K562 (cell line): ENCODE results near the gene BCAS3. TPM values are rescaled to one million over a fixed set of nuclear protein-coding genes. Genes with fewer than 3 reads are reported as not detected.

Experiments used
- ATAC-seq: fragments of 200-7000 bp; cut with Tn5 transposase; 3 replicates; pipeline ENCODE4 v1.9.1; 2020; ENCODE audit warnings: moderate library complexity
- BruUV-seq: library from RNA; stranded (reverse); fragments of 400-500 nt; replicated peaks from 2 replicates; lab custom pipeline; 2021; lab: Mats Ljungman, UMichigan
- CTCF ChIA-PET: fragments of 300-600 bp; formaldehyde crosslinking; extraction: SDS; loops from one replicate; lab custom pipeline; 2021; ENCODE audit warnings: low intra/inter-chr PET ratio; lab: Yijun Ruan, JAX
- POLR2A ChIA-PET: fragments of 300-600, 350-650 bp; sonication (Branson Sonifier 250); formaldehyde crosslinking; extraction: SDS; loops from one replicate; lab custom pipeline; 2021; ENCODE audit warnings: antibody characterized with exemption, inconsistent platforms; lab: Yijun Ruan, JAX
- DNase-seq, 4 experiments: peaks; one replicate each; pipeline versions ENCODE4 v3.0.0 to v3.0.0-alpha.2; 2011 to 2018; ENCODE audit warnings: low spot score in 3 of 4, mixed read lengths in 3 of 4; ENCODE audit errors: extremely low read depth in 1 of 4
- FAIRE-seq: peaks from 2 replicates; lab custom pipeline; 2011; peaks lifted over from hg19 to GRCh38; lab: Jason Lieb, UNC
- H2AFZ ChIP-seq: 2 replicates; pipeline ENCODE4 v1.6.0; 2011; ENCODE audit warnings: low read depth, low read length, control low read depth, inconsistent platforms
- H3K27ac ChIP-seq: fragments of 200-600 bp; 3 replicates; pipeline ENCODE4 v1.8.0; 2011; ENCODE audit warnings: low read depth, mild to moderate bottlenecking, control low read depth, inconsistent platforms, low read length, moderate library complexity, mixed read lengths; ENCODE audit errors: extremely low read depth
- H3K27me3 ChIP-seq, 2 experiments: fragments of 300-600 bp in 1 of 2; 2 replicates in 1 of 2; 3 replicates in 1 of 2; pipeline versions ENCODE4 v1.6.0 to v1.8.0; 2011; ENCODE audit warnings: inconsistent platforms in 2 of 2, low read length in 2 of 2, mild to moderate bottlenecking in 1 of 2, mixed read lengths in 1 of 2, moderate library complexity in 1 of 2; ENCODE audit not compliant: control insufficient read depth in 2 of 2, insufficient read depth in 2 of 2
- H3K36me3 ChIP-seq: fragments of 300-600 bp; 3 replicates; pipeline ENCODE4 v1.8.0; 2011; ENCODE audit warnings: mild to moderate bottlenecking, low read length, inconsistent platforms; ENCODE audit not compliant: control insufficient read depth, insufficient read depth
- H3K4me1 ChIP-seq, 2 experiments: fragments of 200-600 bp in 1 of 2; replicated peaks in 1 of 2; 2 replicates in 1 of 2; 3 replicates in 1 of 2; pipeline versions ENCODE4 v1.5.1 to v1.8.0; 2011; ENCODE audit warnings: inconsistent platforms in 2 of 2, low read length in 2 of 2, mild to moderate bottlenecking in 1 of 2, mixed read lengths in 1 of 2, moderate library complexity in 1 of 2; ENCODE audit not compliant: control insufficient read depth in 2 of 2, insufficient read depth in 2 of 2
- H3K4me2 ChIP-seq: 2 replicates; pipeline ENCODE4 v1.6.1; 2011; ENCODE audit warnings: low read length, control low read depth, inconsistent platforms, mixed read lengths; ENCODE audit not compliant: insufficient read depth
- H3K4me3 ChIP-seq: fragments of 200-600 bp; sonication (generic), shearing (Covaris generic); 2 replicates; pipeline ENCODE4 v1.5.1; 2016; ENCODE audit warnings: control low read depth, inconsistent platforms
- H3K79me2 ChIP-seq: fragments of 200-600 bp; 3 replicates; pipeline ENCODE4 v1.8.0; 2011; ENCODE audit warnings: low read length, inconsistent platforms; ENCODE audit not compliant: control insufficient read depth, insufficient read depth
- H3K9ac ChIP-seq, 2 experiments: 2 replicates each; pipeline versions ENCODE4 v1.6.0 to v1.6.1; 2011; ENCODE audit warnings: low read depth in 2 of 2, low read length in 2 of 2, control low read depth in 1 of 2, inconsistent platforms in 1 of 2, mild to moderate bottlenecking in 1 of 2, mixed read lengths in 1 of 2; ENCODE audit not compliant: insufficient read depth in 1 of 2
- H3K9me1 ChIP-seq: one replicate; pipeline ENCODE4 v1.6.0; 2011; ENCODE audit warnings: inconsistent platforms, mild to moderate bottlenecking, low read length, moderate library complexity; ENCODE audit not compliant: control insufficient read depth, insufficient read depth
- H3K9me3 ChIP-seq: replicated peaks from 2 replicates; pipeline ENCODE4 v1.5.1; 2011; ENCODE audit warnings: low read depth, low read length, inconsistent platforms; ENCODE audit not compliant: control insufficient read depth, insufficient read depth
- H4K20me1 ChIP-seq: replicated peaks from 2 replicates; pipeline ENCODE4 v1.6.1; 2011; ENCODE audit warnings: low read length, inconsistent platforms, mixed read lengths; ENCODE audit not compliant: control insufficient read depth, insufficient read depth
- E2F3 ChIP-seq: fragments of 250-450 bp; sonication (Bioruptor Pico); IDR thresholded peaks from 2 replicates; pipeline ENCODE4 v1.4.0; 2020; ENCODE audit warnings: mild to moderate bottlenecking
- PHB ChIP-seq: fragments of 250-450 bp; sonication (Bioruptor Pico); IDR thresholded peaks from 2 replicates; pipeline ENCODE4 v1.5.0; 2021
- POLR2B ChIP-seq: fragments of 450-650 bp; IDR thresholded peaks from 2 replicates; pipeline ENCODE4 v1.6.1; 2018; ENCODE audit warnings: low read depth; ENCODE audit not compliant: partially characterized antibody
- PRMT5 ChIP-seq: sonication (generic); formaldehyde crosslinking; IDR thresholded peaks from 2 replicates; pipeline ENCODE4 v1.5.0; 2020; ENCODE audit warnings: missing genetic modification reagents
- SFPQ ChIP-seq: fragments of 200-400 bp; formaldehyde crosslinking; IDR thresholded peaks from 2 replicates; pipeline ENCODE4 v1.6.1; 2017; ENCODE audit warnings: mild to moderate bottlenecking, low read depth, low read length, moderate library complexity
- STAG1 ChIP-seq: sonication (generic); formaldehyde crosslinking; IDR thresholded peaks from 2 replicates; pipeline ENCODE4 v1.5.0; 2020; ENCODE audit warnings: missing genetic modification reagents, borderline replicate concordance
- ZBTB11 ChIP-seq, 3 experiments: fragments of 200-800 bp in 1 of 3; fragments of 250-450 bp in 1 of 3; fragments of 450-650 bp in 1 of 3; sonication (Bioruptor Pico) in 1 of 3; sonication (Bioruptor generic) in 1 of 3; formaldehyde crosslinking in 1 of 3; IDR thresholded peaks; 2 replicates each; pipeline versions ENCODE4 v1.6.1 to v1.8.0; 2016 to 2022; ENCODE audit warnings: mild to moderate bottlenecking in 2 of 3, missing genetic modification characterization in 2 of 3, missing compliant biosample characterization in 1 of 3, moderate library complexity in 1 of 3
- ZNF766 ChIP-seq: fragments of 200-800 bp; sonication (Bioruptor generic); conservative IDR thresholded peaks from 2 replicates; pipeline ENCODE4 v1.6.1; 2016; ENCODE audit warnings: missing genetic modification characterization, missing compliant biosample characterization
- ZNF830 ChIP-seq: fragments of 250-450 bp; sonication (Bioruptor Pico); IDR thresholded peaks from 2 replicates; pipeline ENCODE4 v1.5.0; 2021; ENCODE audit warnings: mild to moderate bottlenecking
- WGBS: fragments of 100-300 bp; shearing (Covaris generic); methylation state at CpG from one replicate; pipeline ENCODE4 v1.1.6; 2016; ENCODE audit warnings: low coverage, mixed read lengths; ENCODE audit not compliant: insufficient coverage; ENCODE audit errors: missing lambda C conversion rate; 5-methylcytosine and 5-hydroxymethylcytosine counted together
- in situ Hi-C: fragments of 300-500 bp; cut with MboI; formaldehyde crosslinking; loops from 4 replicates; pipeline ENCODE4 v1.15.0; 2018; ENCODE audit warnings: inconsistent platforms, mixed read lengths
- intact Hi-C: fragments of 100-400 bp; cut with micrococcal nuclease; formaldehyde crosslinking; loops from 2 replicates; pipeline ENCODE4 v1.14.2; 2022
- polyA plus RNA-seq, 8 experiments: library from polyadenylated mRNA; depleted of rRNA in 4 of 8; stranded (reverse) in 5 of 8; unstranded in 3 of 8; fragments of >200 nt; fragmentation: Nextera tagmentation in 2 of 8; fragmentation: Illumina TruSeq in 1 of 8; extraction: Ambion mirVana in 2 of 8; extraction: Trizol in 1 of 8; gene quantifications; 2 replicates each; pipeline versions ENCODE4 v1.2.1 to v1.2.3, GENCODE V29; 2011 to 2014; ENCODE audit warnings: inconsistent platforms in 1 of 8, missing spikeins in 1 of 8
- total RNA-seq, 7 experiments: library from RNA; depleted of rRNA in 6 of 7; stranded (reverse); fragments of >200 nt in 6 of 7; fragmentation: Illumina TruSeq in 2 of 7; extraction: Trizol in 2 of 7; gene quantifications; 2 replicates each; pipeline versions ENCODE4 v1.2.1 to v1.2.3, GENCODE V29; 2011 to 2021; ENCODE audit warnings: low replicate concordance in 1 of 7

The BCAS3 gene
- total and polyA plus RNA-seq, 9 of the 15 experiments (the other 6 are each of a cell fraction or from before 2014, with no cell fraction given), result 1.9 to 5.5 (median 3.5) TPM

- H3K9ac ChIP-seq, result no peak overlapping the region
- BruUV-seq, result no TSS peak
- TF ChIP-seq ZBTB11 (CRISPR knock-in tag; IDR thresholded peaks at IDR 0.05) (peak in 1 of 3 experiments; percentile 83; a peak in 2 of 6 replicates), E2F3 (CRISPR knock-in tag) (no peak), STAG1 (no peak), SFPQ (no peak), POLR2B (no peak), ZNF830 (CRISPR knock-in tag) (no peak), PRMT5 (CRISPR knock-in tag) (no peak), PHB (CRISPR knock-in tag) (no peak), ZNF766 (no peak)
- H4K20me1 ChIP-seq, result no peaks in the 10 kb centered on the region
- ATAC-seq (no peak), DNase-seq (no peak), FAIRE-seq (no peak)
- no peak overlapping the region for H2AFZ ChIP-seq
- no peaks in the 10 kb centered on the region; a peak in 2 of 5 replicates for H3K27me3 ChIP-seq
- no peaks in the 10 kb centered on the region for H3K79me2 ChIP-seq
- H3K4me3 ChIP-seq, result no peak overlapping the region
- H3K9me1 ChIP-seq, result no peaks in the 10 kb centered on the region
- H3K4me2 ChIP-seq, result no peak overlapping the region
- in situ Hi-C loops (no loop called here), intact Hi-C loops (no loop called here)
- CTCF ChIA-PET, result no interaction called here
- H3K27ac ChIP-seq, result no peak overlapping the region
- H3K4me1 ChIP-seq, result no peaks in the 10 kb centered on the region
- POLR2A ChIA-PET, result no interaction called here
- WGBS, result 0% methylated on average over 1 of the region's 1 CpG
- H3K36me3 ChIP-seq, result no peaks in the 10 kb centered on the region
- H3K9me3 ChIP-seq, result no peaks in the 10 kb centered on the region
Measured at GRCh38 chr17:60716766-60717165, 39.1 kb downstream of the BCAS3 start.
